Hepatocyte (in vitro differentiated cells): Measurements from ENCODE around the gene CPNE4. TPM values are rescaled to one million over a fixed set of nuclear protein-coding genes. Genes with fewer than 3 reads are reported as not detected.

Source experiments
- DNase-seq: peaks from one replicate; pipeline ENCODE4 v3.0.0-alpha.2; 2016; ENCODE audit warnings: low spot score
- H2AFZ ChIP-seq: fragments of 200-600 bp; sonication (generic); 2 replicates; pipeline ENCODE4 v1.6.0; 2016; ENCODE audit warnings: antibody characterized with exemption, mild to moderate bottlenecking
- H3K27ac ChIP-seq: fragments of 200-600 bp; sonication (generic); 2 replicates; pipeline ENCODE4 v1.5.1; 2016; ENCODE audit warnings: mild to moderate bottlenecking
- H3K27me3 ChIP-seq: fragments of 200-600 bp; sonication (generic); 2 replicates; pipeline ENCODE4 v1.6.1; 2016
- H3K36me3 ChIP-seq: fragments of 200-600 bp; sonication (generic); replicated peaks from 2 replicates; pipeline ENCODE4 v1.5.1; 2016; ENCODE audit warnings: low read depth; ENCODE audit not compliant: insufficient read depth
- H3K4me1 ChIP-seq: fragments of 200-600 bp; sonication (generic); 2 replicates; pipeline ENCODE4 v1.5.1; 2016; ENCODE audit warnings: mild to moderate bottlenecking, moderate library complexity; ENCODE audit not compliant: insufficient read depth
- H3K4me2 ChIP-seq: fragments of 200-600 bp; sonication (generic); 2 replicates; pipeline ENCODE4 v1.6.0; 2016
- H3K4me3 ChIP-seq: fragments of 200-600 bp; sonication (generic); 2 replicates; pipeline ENCODE4 v1.5.1; 2016; ENCODE audit warnings: mild to moderate bottlenecking
- H3K79me2 ChIP-seq: fragments of 200-600 bp; sonication (generic); 2 replicates; pipeline ENCODE4 v1.6.0; 2017; ENCODE audit warnings: mild to moderate bottlenecking
- H3K9me2 ChIP-seq: fragments of 200-600 bp; sonication (generic); replicated peaks from 2 replicates; pipeline ENCODE4 v1.6.0; 2017; ENCODE audit warnings: mild to moderate bottlenecking; ENCODE audit not compliant: insufficient read depth
- H3K9me3 ChIP-seq: fragments of 200-600 bp; sonication (generic); 2 replicates; pipeline ENCODE4 v1.5.1; 2016; ENCODE audit warnings: low read depth, mild to moderate bottlenecking
- H4K20me1 ChIP-seq: fragments of 200-600 bp; sonication (generic); 2 replicates; pipeline ENCODE4 v1.6.0; 2016; ENCODE audit warnings: mild to moderate bottlenecking; ENCODE audit not compliant: insufficient read depth, poor library complexity, severe bottlenecking
- CTCF ChIP-seq: fragments of 200-600 bp; sonication (generic); IDR thresholded peaks from 2 replicates; pipeline ENCODE4 v1.5.1; 2016; ENCODE audit warnings: antibody characterized with exemption, mild to moderate bottlenecking; ENCODE audit not compliant: poor library complexity
- EZH2 ChIP-seq: fragments of 200-600 bp; sonication (generic); IDR thresholded peaks from 2 replicates; pipeline ENCODE4 v1.6.1; 2016; ENCODE audit warnings: antibody characterized with exemption, mild to moderate bottlenecking, borderline replicate concordance
- EZH2phosphoT487 ChIP-seq: fragments of 200-600 bp; sonication (generic); IDR thresholded peaks from one replicate; pipeline ENCODE4 v1.6.1; 2018; ENCODE audit warnings: antibody characterized with exemption, mild to moderate bottlenecking, low read depth, moderate library complexity; ENCODE audit not compliant: unreplicated experiment, severe bottlenecking
- WGBS: methylation state at CpG from one replicate; pipeline ENCODE4 v1.1.6; 2016; ENCODE audit warnings: low lambda C conversion rate; ENCODE audit errors: missing lambda C conversion rate; 5-methylcytosine and 5-hydroxymethylcytosine counted together
- polyA plus RNA-seq: library from polyadenylated mRNA; unstranded; fragments of >200 nt; fragmentation: Nextera tagmentation; extraction: Ambion mirVana; gene quantifications from 2 replicates; pipeline ENCODE4 v1.2.1, GENCODE V29; 2016
- total RNA-seq: library from RNA; depleted of rRNA; stranded (reverse); fragments of >200 nt; gene quantifications from 2 replicates; pipeline ENCODE4 v1.2.3, GENCODE V29; 2014

The CPNE4 gene
- total and polyA plus RNA-seq, 2 experiments from 2014 or later, result 0.37 to 0.52 TPM

DNA sequence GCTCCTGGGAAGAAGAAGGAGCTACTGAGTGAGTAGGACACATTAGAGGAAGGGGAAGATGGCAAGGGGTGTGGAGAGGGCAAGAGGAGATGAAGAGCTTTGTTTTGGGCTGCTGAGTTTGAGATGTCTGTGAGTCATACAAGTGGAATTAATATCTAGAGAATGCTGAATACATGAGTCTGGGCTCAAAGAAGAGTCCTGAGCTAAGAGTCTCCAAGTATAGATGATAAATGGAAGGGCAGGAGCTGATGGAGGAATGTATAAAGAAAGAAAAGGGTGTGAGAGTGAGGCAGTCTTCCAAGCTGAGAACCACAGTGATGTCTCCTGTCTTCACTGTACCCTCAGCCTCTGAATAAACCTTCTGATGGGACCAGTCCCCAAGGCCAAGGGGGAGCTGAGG lies 326.6 kb downstream of the CPNE4 start:
- no peak for TF ChIP-seq EZH2phosphoT487
- TF ChIP-seq EZH2, result no peak
- TF ChIP-seq CTCF, result no peak
- no peaks in the 10 kb centered on the region for H3K27me3 ChIP-seq

GRCh38 chr3:131705558-131706051 lies 329.2 kb downstream of the CPNE4 start:
- H3K79me2 ChIP-seq, result no peaks in the 10 kb centered on the region
- H2AFZ ChIP-seq, result no peak overlapping the region
- H3K36me3 ChIP-seq, result no peaks in the 10 kb centered on the region
- DNase-seq, result no peak
- H4K20me1 ChIP-seq, result no peaks in the 10 kb centered on the region
- 54% methylated on average over 3 of the region's 3 CpGs for WGBS
- H3K9me2 ChIP-seq, result no peaks in the 10 kb centered on the region
- H3K4me3 ChIP-seq, result no peak overlapping the region
- H3K9me3 ChIP-seq, result no peaks in the 10 kb centered on the region
- H3K27ac ChIP-seq, result no peak overlapping the region
- no peaks in the 10 kb centered on the region for H3K4me1 ChIP-seq
- H3K27me3 ChIP-seq, result no peaks in the 10 kb centered on the region
- no peak overlapping the region for H3K4me2 ChIP-seq
- TF ChIP-seq EZH2phosphoT487 (no peak), CTCF (no peak), EZH2 (no peak)

More for the DNA sequence above, 326.6 kb downstream of the CPNE4 start:
- H3K36me3 ChIP-seq, result no peaks in the 10 kb centered on the region
- no peak overlapping the region for H2AFZ ChIP-seq
- DNase-seq, result no peak
- no peaks in the 10 kb centered on the region for H3K4me1 ChIP-seq
- no peak overlapping the region for H3K4me3 ChIP-seq
- H3K9me3 ChIP-seq, result no peaks in the 10 kb centered on the region
- no peak overlapping the region for H3K4me2 ChIP-seq
- no peaks in the 10 kb centered on the region for H3K79me2 ChIP-seq
- H4K20me1 ChIP-seq, result no peaks in the 10 kb centered on the region
- no peak overlapping the region for H3K27ac ChIP-seq
- no peaks in the 10 kb centered on the region for H3K9me2 ChIP-seq

DNA sequence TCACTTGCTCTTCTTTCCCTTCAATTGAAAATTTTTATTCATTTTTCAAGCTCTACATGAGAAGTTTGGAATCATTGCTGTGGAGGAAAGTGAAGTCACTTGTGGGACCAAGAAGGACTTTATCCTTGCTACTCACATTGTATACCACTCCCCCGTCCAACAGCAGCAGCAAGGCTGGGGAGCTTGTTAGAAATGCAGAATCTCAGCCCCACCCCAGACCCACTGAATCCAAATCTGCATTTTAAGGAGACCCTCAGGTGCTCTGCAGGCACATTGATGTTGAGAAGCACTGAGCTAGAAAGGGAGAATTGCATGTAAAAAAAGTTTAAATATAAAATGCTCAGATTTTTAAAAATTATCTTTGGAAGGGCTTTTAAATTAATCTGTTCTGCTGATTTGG lies 329.7 kb downstream of the CPNE4 start:
- H3K27me3 ChIP-seq, result no peaks in the 10 kb centered on the region
- TF ChIP-seq EZH2phosphoT487 (no peak), EZH2 (no peak), CTCF (no peak)
- no peak for DNase-seq
- no peak overlapping the region for H3K27ac ChIP-seq
- no peaks in the 10 kb centered on the region for H3K9me2 ChIP-seq
- no peaks in the 10 kb centered on the region for H3K79me2 ChIP-seq
- H2AFZ ChIP-seq, result no peak overlapping the region
- no peaks in the 10 kb centered on the region for H3K36me3 ChIP-seq
- no peak overlapping the region for H3K4me2 ChIP-seq
- no peak overlapping the region for H3K4me3 ChIP-seq
- H3K9me3 ChIP-seq, result no peaks in the 10 kb centered on the region
- H3K4me1 ChIP-seq, result no peaks in the 10 kb centered on the region
- no peaks in the 10 kb centered on the region for H4K20me1 ChIP-seq
- 58% methylated on average over 1 of the region's 1 CpG for WGBS

- Histone ChIP-seq H3K27me3 (no peaks in the 10 kb centered on the region), H3K9me2 (no peaks in the 10 kb centered on the region), H2AFZ (no peak overlapping the region), H3K27ac (no peak overlapping the region), H3K9me3 (no peaks in the 10 kb centered on the region), H3K4me1 (no peaks in the 10 kb centered on the region), H4K20me1 (no peaks in the 10 kb centered on the region), H3K4me3 (no peak overlapping the region), H3K4me2 (no peak overlapping the region), H3K79me2 (no peaks in the 10 kb centered on the region), H3K36me3 (no peaks in the 10 kb centered on the region)
- DNase-seq, result no peak
- TF ChIP-seq CTCF (no peak), EZH2 (no peak), EZH2phosphoT487 (no peak)
- 80% methylated on average over 2 of the region's 2 CpGs for whole genome bisulfite sequencing
Measured at GRCh38 chr3:131704098-131704497, 330.7 kb downstream of the CPNE4 start.
